Measurements from ENCODE around the gene CYP46A1.
"Not testable (repeated sequence)": the region's sequence is repeated elsewhere in the genome, so short reads cannot be mapped to it uniquely, and the experiment has no call there.

Gene CYP46A1

GRCh38 chr14:99754141-99755067 is 70.3 kb downstream of the CYP46A1 start:
- DNase-seq: peak in 1 of 58 donors; percentile 46

GRCh38 chr14:99755068-99755405 is 70.9 kb downstream of the CYP46A1 start:
- DNase-seq: no peak

- peak in 34 of 58 donors; percentile 30 to 88 (median 56) for DNase-seq
Measured at GRCh38 chr14:99755629-99756603, 71.8 kb downstream of the CYP46A1 start.

- DNase-seq: no peak
Measured at GRCh38 chr14:99756796-99757195, 72.7 kb downstream of the CYP46A1 start.

GRCh38 chr14:99757331-99758070 is 73.4 kb downstream of the CYP46A1 start:
- peak in 2 of 58 donors; percentile 17 to 19 for DNase-seq

GRCh38 chr14:99758121-99758821 is 74.2 kb downstream of the CYP46A1 start:
- DNase-seq: peak in 2 of 58 donors; percentile 9 to 20

GRCh38 chr14:99758872-99759545 is 74.9 kb downstream of the CYP46A1 start:
- no peak for DNase-seq

- no peak for DNase-seq
Measured at GRCh38 chr14:99759546-99759925, 75.4 kb downstream of the CYP46A1 start.

GRCh38 chr14:99760817-99761216 is 76.7 kb downstream of the CYP46A1 start:
- no peak for DNase-seq

GRCh38 chr14:99762911-99763310 is 78.8 kb downstream of the CYP46A1 start:
- DNase-seq: not testable (repeated sequence)

- no peak for DNase-seq
Measured at GRCh38 chr14:99763527-99764221, 79.6 kb downstream of the CYP46A1 start.

GRCh38 chr14:99764222-99764706 is 80.2 kb downstream of the CYP46A1 start:
- DNase-seq: no peak

GRCh38 chr14:99768381-99768780 is 84.3 kb downstream of the CYP46A1 start:
- no peak for DNase-seq

GRCh38 chr14:99769123-99769522 is 85.0 kb downstream of the CYP46A1 start:
- no peak for DNase-seq

- no peak for DNase-seq
Measured at GRCh38 chr14:99769799-99770198, 85.7 kb downstream of the CYP46A1 start.

GRCh38 chr14:99772371-99773283 is 88.5 kb downstream of the CYP46A1 start:
- no peak for DNase-seq

GRCh38 chr14:99773521-99774497 is 89.7 kb downstream of the CYP46A1 start:
- no peak for DNase-seq

Data from anterior cingulate cortex (tissue), 58 donors.